HG03108 (cell line): ENCODE data around the gene MSH5.
A peak's percentile ranks its signal among the peaks of the same experiment; 100 is the strongest.
"Not testable (repeated sequence)": the region's sequence is repeated elsewhere in the genome, so short reads cannot be mapped to it uniquely, and the experiment has no call there.

Experiments
- ATAC-seq: cut with Tn5 transposase; IDR thresholded peaks from one replicate; pipeline ENCODE4 v1.9.1; 2021; ENCODE audit warnings: moderate library complexity; ENCODE audit not compliant: unreplicated experiment

Gene MSH5

DNA sequence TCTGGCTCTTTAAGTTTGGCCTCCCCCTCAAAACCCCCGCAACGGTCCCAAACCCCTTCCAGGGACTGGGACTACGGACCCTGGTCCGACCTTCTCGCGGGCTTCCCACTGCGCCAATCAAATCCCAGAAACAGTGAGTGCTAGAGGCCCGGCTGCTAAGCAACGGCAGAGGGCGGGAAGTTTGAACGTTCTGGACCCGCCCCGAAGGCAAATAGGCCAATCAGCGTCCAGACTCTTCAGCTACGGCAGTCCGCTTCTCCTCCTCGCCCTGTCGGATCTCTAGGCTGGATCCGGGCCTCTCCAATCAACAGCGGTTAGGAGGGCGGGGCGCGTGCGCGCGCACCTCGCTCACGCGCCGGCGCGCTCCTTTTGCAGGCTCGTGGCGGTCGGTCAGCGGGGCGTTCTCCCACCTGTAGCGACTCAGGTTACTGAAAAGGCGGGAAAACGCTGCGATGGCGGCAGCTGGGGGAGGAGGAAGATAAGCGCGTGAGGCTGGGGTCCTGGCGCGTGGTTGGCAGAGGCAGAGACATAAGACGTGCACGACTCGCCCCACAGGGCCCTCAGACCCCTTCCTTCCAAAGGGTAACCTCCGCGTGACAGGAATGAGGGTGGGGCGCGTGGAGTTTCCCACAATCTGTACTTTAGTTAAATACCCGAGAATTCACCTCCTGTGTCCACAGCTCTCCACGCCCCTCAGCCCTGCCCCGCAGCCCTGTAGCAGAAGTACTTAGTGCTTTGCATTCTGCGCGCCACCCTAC, at the start of gene MSH5:
TSS of gene MSH5 (plus strand) at position 367 of the 758 bp plus-strand sequence. CDS start 462 bp downstream, outside the sequence.
- ATAC-seq = peak; percentile 57

DNA sequence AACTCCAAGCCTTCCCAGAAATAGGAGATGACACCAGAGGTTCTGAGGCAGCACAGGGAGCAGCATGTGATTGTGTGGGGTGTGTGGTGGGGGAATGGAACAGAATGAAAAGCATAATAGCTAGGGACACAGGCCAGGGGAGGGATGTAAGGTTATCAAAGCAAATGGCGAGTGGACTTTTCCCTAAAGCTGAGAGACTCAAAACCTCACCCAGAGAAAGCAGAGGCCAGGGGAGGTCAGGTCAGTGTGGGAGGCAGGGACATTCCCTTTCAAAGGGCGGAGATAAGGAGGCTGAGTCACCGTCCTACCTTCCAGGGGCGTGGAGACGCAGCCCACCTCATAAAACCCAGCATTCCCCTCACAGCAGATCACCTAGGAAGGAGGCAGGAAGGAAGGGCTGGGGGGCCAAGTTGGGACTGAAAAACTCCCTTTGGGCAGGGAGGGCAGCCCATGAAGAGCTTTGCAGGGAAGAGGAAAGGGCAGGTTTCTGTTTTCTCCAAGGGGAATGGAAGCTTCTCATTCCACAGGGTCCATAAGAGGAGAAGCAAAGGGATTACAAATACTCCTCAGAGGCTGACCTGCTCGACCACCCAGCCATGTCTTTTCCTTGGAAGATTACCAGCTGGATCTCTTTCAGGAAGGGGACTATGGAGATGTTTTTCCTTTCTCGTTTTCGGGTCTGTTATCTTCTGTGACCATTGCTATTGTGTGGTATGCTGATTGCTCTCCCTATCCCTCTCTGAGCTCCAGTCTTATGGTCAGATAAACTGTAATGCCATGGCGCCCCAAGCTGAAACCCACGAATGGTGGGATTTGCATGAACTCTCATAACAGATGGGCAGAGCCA, 49.4 kb upstream of the MSH5 start:
- ATAC-seq = no peak

DNA sequence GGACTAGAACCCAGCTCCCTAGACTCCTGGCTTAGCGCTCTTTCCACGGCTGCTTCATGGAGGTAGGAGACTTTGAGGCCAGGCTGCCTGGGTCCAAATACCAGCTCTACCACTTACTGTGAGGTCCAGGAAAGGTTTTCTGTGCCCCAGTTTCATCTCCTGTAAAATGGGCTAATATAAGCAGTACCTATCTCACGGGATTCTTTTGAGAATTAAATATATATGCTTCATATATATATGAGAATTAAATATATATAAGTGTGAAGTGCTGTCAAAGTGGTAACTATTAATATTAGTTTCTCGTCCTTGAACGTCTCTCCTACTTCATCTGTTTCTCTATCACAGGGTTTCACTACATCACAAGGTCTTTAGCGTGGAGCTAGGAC, 48.7 kb upstream of the MSH5 start:
- no peak for ATAC-seq

DNA sequence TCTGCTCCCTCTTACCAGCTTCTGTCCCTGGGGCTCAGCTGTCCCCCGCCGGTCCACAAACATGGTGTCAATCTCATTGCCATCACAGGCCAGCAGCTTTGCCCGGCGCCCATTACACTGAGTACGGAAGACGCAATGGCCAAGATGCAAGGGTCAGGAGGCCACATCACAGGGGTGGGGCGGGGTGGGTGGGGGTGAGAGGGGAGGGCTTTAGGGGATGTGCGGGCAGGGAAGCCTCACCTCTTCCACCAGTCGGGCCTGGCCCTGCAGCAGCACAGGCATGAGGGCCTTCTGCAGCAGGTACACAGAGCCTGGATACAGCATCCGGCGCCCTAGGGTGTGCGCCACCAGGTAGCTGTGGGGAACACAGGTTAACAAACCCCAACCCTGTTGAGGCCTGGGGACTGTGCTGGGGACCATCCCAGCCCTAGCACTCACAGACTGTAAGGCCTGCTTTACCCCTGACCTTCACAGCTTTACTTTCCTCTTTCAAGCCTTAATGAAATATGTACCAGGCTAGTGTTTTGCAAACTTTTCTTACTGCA, 48.2 kb upstream of the MSH5 start:
- ATAC-seq = no peak

DNA sequence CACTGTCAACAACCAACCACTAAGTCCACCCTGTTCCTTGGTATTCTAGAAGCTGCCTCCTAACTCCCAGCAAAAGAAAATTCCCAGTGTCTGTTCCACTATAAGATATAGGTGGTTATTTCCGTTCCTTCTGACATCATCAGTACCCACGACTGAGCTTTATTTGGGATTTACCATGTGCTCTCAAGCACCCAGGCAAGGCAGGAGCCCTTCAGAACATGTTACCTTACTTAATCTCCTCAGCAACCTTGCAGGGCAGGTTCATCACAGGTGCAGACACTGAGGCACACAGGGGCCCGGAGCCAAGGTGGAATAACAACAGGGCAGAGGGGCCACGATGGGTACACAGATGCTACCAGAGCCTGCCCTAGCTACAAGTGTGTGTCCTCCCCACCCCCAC, 47.5 kb upstream of the MSH5 start:
- no peak for ATAC-seq

DNA sequence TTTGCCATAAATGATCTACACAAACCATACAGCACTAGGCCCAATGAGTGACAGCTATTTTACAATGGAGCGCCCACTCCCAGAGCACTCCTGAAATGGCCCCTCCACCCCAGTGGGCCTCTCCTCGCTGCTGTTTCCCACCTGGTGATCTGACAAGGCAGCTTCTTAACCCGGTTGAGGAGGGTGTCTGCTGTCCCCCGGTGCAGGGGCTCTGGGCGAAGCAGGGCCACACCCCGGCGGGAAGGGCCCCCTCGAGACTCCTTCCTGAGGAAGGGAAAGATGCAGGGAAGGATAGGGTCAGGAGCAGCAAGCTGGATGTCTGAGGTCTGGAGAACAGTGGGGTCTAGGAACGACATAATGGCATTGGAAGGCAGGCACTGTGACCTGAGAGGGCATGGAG, 46.9 kb upstream of the MSH5 start:
- no peak for ATAC-seq

DNA sequence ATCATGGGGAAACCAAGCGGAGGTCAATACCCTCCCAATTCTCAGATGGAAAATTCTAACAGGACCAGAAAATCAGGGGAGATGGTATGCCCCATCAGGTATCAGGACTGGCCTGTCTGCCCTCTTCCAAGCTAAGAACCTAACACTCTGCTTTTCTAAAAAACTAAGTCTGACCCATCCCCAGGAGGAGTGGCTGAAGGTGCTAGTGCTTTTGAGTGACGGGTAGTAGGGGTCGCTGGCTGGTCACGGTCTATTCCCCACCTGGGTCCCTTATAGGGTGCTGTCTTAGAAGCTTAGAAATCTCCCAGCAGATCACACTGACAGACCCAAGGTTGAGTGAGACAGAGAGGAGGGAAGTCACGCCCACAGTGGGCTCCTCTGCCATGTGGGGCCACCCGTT, 46.3 kb upstream of the MSH5 start:
- no peak for ATAC-seq

DNA sequence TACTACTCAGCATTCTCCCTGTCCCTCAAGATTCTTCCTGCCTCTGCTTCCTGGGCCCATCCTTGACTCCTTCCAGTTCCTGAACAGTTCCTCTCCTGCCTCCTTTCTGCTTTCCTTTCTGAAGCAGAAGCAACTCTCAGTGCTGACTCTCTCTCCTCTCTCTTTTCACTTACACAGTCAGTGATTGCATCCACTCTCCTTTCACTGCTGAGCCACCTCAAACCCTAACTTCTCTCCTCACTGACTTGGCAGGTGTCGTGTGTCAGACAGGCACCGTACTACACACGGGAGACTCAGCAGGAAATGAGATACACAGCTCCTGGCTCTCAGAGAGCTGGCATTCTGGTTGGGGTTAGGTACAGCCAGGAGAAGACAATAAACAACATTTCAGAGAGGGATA, 42.2 kb upstream of the MSH5 start:
- ATAC-seq = no peak

DNA sequence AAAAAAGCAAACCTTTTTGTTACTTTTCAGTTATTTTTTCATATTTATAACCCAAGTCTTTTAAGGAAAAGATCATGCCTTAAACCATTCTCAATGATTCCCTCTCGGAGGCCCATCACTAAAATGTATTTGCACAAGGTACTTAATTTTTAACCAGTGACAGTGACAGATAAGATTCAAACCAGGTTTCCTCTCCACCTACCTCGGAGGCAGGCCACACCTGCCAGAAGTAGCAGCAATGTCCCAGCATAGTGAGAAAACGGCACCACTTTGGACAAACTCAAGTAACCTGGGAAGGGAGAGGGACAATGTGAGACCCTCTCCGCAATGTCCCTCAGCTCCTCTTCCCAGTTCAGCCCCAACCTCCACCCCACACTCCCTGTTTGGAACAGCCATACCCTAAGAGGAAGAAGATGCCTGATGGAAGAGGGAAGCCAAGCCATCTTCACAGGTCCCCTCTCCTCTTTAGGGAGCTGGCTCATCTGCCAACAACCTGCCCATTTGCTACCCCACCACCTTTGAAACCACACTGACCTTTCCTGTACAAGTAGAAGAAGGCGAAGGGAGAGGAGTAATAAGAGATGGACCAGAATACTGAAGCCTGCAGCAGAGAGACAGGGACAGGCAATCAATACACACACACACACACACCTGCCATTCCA, 38.9 kb upstream of the MSH5 start:
- ATAC-seq = no peak

DNA sequence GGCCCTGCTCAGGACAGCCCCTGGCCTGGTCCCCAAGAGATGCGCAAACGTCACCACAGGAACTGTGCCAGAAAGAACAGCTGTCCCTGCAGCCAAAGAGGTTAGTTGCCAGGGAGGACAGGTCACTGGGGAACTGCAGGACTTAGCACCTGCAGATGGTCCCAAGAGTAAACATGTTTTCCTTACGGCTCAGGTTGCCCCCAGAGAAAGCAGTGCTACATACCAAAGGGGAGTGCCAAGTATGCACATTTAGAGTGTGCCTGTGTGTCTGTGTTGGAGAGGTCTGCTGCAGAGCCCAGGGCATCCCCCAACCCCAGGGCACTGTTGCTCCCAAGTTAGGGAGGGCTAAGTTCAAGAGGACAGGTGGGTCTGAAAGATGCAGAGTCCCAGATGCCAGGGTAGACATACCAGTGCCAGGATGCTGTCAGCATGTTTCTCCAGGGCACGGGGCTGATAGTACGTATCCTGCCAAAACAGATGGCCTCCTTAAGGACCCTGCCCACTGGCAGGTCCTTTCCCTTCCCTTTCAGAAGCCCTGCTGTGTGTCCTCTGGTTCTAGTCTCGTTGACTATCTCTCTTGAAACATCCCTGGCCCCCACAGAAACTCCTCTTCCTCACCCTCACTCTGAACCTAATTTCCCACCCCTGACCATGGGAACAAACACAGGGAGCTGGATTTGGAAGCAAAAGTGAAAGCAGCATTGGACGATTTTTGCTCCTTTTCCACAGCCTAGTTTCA, 38.0 kb upstream of the MSH5 start:
- no peak for ATAC-seq

DNA sequence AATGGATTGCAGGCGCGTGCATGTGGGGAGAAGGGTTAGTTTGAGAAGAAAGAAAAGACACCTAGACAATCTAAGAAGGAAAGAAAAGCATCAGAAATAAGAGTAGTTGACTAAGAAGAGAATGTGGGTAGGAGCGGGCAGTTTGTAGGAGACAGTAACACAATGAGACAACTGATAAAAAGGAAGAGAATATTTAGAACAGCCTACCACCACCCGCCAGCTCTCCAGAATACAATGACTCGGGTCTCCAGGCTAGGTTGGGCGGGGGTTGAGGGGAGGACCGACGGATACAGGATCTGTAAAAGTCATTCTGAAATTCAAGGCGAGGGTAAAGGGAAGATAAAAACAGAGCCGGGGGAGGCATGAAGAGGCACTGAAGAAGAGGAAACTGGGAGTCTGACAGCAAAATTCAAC, 37.4 kb upstream of the MSH5 start:
- no peak for ATAC-seq

DNA sequence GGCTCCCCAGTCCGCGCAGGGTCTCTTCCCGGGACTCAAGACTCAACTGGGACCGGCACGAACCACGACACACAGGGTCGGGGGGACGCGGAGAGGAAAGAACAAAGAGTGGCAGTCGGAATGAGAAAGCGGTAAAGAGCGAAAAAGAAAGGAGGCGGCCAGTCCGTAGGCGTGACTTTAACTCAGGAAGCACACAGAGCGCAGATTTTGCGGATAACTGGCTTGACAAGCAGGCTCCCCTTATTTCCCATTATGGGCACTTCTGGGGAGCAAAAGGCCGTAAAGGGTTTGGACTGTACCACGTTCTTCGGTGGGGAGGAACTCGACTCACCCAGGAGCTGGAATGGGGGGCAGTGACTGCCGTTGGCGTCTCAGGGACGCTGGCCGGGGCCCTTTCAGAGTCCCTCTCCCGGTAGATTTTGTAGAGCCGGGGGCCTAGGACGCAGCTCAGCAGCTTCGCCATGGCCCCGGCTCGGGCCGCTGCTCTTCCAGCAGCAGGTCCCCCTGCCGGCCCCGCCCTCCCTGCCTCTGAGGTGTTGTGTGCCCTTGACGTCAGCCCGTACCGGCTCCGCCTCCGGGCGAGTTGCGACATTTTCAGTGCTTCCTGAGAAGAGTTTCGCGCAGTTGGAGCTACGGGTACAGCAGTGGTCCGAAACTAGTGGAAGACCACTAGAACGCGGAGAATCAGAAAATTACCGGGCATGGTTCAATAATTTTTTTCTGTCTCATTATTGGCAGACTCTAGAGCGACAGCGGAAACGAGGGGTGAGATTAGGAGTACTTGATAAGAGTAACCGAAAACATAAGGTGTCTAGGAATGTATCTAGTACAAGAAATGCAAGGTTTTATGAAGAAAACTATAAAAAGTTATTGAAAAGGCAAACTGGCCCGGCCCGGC, 36.7 kb upstream of the MSH5 start, which contains the start of gene ABHD16A:
TSS of gene ABHD16A (minus strand) at position 506 of the 898 bp plus-strand sequence. CDS start at position 463, 43 bp downstream.
- peak; percentile 84 for ATAC-seq

DNA sequence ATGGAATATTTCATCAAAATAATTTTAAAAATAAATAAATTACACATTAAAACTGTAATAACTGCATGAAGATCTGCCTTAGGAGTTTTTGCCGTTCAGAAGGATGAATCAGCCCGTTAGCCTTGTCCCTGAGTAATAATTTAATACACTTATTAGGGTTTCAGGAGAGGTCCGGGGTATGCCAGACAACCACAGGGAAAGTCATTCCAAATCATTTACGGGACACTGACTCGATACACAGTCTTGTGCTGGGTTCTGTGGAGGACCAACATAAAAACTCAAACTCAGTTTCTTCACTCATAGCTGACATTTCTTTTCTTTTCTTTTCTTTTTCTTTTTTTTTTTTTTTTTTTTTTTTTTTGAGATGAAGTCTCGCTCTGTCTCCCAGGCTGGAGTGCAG, 33.9 kb upstream of the MSH5 start:
- ATAC-seq = no peak

DNA sequence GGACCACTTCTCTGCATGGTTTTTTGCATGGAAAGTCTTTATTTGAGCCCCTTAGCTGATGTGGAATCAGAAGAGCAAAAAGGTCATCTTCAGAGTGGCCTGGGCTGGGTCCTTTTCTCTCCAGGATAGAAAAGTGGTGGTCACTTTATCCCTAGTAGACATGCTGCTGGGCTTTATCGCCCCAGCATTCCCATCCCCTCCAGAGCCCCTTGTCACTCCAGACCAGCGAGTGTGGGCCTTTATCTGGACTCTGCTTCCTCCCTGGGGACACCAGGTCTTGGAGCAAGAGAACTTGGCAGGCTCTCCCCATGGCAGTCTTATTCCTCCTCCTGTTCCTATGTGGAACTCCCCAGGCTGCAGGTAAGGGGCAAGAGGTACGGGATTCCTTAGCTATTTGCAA, 33.2 kb upstream of the MSH5 start, which contains the start of gene LY6G6F:
TSS of gene LY6G6F (plus strand) at position 268 of the 400 bp plus-strand sequence. CDS start at position 309, 41 bp downstream.
- no peak for ATAC-seq

DNA sequence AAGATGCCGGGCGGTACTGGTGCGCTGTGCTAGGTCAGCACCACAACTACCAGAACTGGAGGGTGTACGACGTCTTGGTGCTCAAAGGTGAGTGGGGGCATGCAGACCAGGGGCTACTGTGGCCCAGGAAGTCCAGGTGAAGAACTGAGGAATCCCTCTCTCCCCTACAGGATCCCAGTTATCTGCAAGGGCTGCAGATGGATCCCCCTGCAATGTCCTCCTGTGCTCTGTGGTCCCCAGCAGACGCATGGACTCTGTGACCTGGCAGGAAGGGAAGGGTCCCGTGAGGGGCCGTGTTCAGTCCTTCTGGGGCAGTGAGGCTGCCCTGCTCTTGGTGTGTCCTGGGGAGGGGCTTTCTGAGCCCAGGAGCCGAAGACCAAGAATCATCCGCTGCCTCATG, 32.1 kb upstream of the MSH5 start:
- no peak for ATAC-seq

DNA sequence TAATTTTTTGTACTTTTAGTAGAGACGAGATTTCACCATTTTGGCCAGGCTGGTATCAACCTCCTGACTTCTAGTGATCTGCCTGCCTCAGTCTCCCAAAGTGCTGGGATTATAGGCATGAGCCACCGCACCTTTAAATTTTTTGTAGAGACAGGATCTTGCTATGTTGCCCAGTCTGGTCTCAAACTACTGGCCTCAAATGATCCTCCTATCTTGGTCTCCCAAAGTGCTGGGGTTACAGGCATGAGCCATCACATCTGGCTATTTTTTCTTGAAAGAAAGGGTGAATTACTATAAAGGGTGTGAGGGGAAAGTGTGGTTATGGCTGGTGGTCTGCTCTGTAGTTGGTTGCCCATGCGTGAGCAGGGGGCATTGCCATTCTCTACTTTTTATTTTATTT, 31.6 kb upstream of the MSH5 start:
- no peak for ATAC-seq

DNA sequence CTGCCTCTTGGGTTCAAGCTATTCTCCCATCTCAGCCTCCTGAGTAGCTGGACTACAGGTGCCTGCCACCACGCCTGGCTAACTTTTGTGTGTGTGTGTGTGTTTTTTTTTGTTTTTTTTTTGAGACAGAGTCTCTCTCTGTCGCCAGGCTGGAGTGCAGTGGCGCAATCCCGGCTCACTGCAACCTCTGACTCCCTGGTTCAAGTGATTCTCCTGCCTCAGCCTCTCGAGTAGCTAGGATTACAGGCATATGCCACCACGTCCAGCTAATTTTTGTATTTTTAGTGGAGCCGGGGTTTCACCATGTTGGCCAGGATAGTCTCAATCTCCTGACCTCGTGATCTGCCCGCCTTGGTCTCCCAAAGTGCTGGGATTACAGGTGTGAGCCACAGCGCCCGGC, 30.6 kb upstream of the MSH5 start:
- not testable (repeated sequence) for ATAC-seq

DNA sequence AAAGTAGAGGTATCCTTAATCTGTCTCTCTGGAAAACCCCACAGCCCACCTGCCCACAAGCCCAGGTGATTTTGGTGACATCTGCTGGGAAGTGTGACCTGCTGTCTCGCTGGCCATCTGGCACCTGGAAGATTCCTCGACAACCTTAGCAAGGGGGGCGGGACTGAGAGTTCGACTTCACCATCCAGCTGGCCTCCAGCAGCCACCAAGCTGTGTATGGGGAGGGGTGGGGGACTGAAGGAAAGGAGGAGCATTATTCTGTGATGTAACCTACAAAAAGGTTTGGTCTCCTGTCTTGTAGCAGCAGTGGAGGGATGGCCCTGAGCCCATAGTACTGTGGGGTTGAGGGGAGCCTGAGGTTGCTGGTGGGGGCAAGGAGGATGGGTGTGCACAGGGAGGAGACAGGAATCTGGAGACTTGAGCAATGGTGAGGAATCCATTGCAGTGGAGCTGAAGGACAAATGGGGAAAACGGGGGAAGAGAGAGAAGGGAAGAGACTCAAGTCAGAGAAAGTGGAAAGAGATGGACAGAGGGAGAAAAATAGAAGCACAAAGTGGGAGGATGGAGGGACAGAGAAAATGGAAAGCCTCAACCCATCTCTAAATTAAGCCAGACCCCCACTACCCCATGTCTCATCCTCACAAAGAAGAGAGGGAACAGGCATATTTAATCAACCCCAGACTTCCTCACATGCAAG, 29.1 kb upstream of the MSH5 start:
- no peak for ATAC-seq

DNA sequence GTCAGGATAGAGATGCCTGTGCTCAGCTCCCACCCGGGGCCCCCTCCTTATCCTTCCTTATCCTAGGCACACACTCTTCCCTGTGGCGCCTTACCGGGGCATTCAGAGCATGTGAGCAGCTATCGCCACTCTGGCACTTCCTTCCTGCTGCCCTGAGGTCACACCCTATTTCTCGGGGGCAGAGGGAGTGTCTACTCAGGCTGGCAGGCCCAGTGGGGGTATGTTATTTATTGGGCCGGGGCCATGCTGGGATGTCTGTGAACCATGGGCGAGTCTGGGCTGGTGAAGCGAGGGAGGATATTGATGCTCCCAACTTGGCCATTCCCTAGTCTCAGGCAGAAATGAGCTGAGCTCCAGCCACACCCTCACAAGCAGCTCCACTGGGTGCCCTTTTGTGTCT, 28.6 kb upstream of the MSH5 start:
- no peak for ATAC-seq
